ENCODE measurements around the gene TCTN1. TPM values are rescaled to one million over a fixed set of nuclear protein-coding genes. Genes with fewer than 3 reads are reported as not detected.
"Not testable (repeated sequence)": the region's sequence is repeated elsewhere in the genome, so short reads cannot be mapped to it uniquely, and the experiment has no call there.

TCTN1 gene
- total RNA-seq, 4 donors from 2014 or later = 19.4 to 32.5 (median 30.5) TPM

DNA sequence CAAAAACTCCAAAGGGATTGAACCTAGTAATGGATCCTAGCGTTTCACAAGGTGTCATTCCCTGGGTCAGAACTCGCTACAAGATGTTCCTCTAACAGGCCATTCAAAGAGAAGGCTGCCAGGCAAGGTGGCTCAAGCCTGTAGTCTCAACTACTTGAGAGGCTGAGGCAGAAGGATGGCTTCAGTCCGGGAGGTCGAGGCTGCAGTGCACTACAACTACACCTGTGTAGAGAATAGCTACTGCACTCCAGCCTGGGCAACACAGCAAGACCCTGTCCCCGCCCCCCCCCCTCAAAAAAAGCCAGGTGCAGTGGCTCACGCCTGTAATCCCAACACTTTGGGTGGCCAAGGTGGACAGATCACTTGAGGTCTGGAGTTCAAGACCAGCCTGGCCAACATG lies 45.2 kb upstream of the TCTN1 start:
- Histone ChIP-seq H3K9me3 (peaks cover 0 to 16% (median 0%) of the 10 kb centered on the region in 3 donors), H3K27me3 (no peaks in the 10 kb centered on the region), H3K4me1 (peaks cover 6 to 49% (median 22%) of the 10 kb centered on the region in 3 donors), H3K36me3 (no peaks in the 10 kb centered on the region), H3K4me3 (no peak overlapping the region), H3K27ac (no peak overlapping the region)
- no peak for ATAC-seq
- TF ChIP-seq POLR2AphosphoS5 (IDR thresholded peaks at IDR 0.05) (no peak), POLR2A (IDR thresholded peaks at IDR 0.05) (no peak), EP300 (IDR thresholded peaks at IDR 0.05) (no peak)
- TF ChIP-seq, protein P1, sequence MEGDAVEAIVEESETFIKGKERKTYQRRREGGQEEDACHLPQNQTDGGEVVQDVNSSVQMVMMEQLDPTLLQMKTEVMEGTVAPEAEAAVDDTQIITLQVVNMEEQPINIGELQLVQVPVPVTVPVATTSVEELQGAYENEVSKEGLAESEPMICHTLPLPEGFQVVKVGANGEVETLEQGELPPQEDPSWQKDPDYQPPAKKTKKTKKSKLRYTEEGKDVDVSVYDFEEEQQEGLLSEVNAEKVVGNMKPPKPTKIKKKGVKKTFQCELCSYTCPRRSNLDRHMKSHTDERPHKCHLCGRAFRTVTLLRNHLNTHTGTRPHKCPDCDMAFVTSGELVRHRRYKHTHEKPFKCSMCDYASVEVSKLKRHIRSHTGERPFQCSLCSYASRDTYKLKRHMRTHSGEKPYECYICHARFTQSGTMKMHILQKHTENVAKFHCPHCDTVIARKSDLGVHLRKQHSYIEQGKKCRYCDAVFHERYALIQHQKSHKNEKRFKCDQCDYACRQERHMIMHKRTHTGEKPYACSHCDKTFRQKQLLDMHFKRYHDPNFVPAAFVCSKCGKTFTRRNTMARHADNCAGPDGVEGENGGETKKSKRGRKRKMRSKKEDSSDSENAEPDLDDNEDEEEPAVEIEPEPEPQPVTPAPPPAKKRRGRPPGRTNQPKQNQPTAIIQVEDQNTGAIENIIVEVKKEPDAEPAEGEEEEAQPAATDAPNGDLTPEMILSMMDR (IDR thresholded peaks at IDR 0.05) = no peak
- no CpG with 5 or more reads among the region's 6 CpGs for WGBS, 2 donors (ENCODE audit: low coverage in 1 of 2)

DNA sequence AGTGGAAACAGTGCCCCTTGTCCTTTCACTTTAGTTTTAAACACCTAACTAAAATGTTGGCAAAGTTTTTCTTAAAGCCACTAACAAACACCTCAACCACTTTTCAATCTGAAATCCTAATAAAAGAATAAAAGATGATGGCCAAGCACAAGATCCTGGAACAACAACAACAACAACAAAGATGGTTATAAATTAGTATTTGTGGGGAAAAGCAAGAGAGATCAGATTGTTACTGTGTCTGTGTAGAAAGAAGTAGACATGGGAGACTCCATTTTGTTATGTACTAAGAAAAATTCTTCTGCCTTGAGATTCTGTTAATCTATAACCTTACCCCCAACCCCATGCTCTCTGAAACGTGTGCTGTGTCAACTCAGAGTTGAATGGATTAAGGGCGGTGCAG lies 44.1 kb upstream of the TCTN1 start:
- Histone ChIP-seq H3K9me3 (peaks cover 0 to 16% (median 0%) of the 10 kb centered on the region in 3 donors), H3K4me1 (peaks cover 5 to 49% (median 27%) of the 10 kb centered on the region in 3 donors)
- ATAC-seq, H3K27me3 ChIP-seq, H3K4me3 ChIP-seq, H3K27ac ChIP-seq, H3K36me3 ChIP-seq: not testable (repeated sequence)
- WGBS, 2 donors (ENCODE audit: low coverage in 1 of 2) = no CpG with 5 or more reads among the region's 2 CpGs

DNA sequence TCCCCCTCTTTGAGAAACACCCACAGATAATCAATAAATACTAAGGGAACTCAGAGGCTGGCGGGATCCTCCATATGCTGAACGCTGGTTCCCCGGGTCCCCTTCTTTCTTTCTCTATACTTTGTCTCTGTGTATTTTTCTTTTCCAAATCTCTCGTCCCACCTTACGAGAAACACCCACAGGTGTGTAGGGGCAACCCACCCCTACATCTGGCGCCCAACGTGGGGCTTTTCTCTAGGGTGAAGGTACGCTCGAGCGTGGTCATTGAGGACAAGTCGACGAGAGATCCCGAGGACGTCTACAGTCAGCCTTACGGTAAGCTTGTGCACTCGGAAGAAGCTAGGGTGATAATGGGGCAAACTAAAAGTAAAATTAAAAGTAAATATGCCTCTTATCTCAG lies 43.1 kb upstream of the TCTN1 start:
- ATAC-seq, H3K36me3 ChIP-seq, H3K4me3 ChIP-seq, H3K27me3 ChIP-seq, H3K27ac ChIP-seq: not testable (repeated sequence)
- peaks cover 0 to 16% (median 0%) of the 10 kb centered on the region in 3 donors for H3K9me3 ChIP-seq
- H3K4me1 ChIP-seq = peaks cover 8 to 49% (median 22%) of the 10 kb centered on the region in 3 donors
- 99% methylated on average over 8 of the region's 16 CpGs; no CpG with 5 or more reads in 1 of the 2 donors for WGBS, 2 donors (ENCODE audit: low coverage in 1 of 2)

DNA sequence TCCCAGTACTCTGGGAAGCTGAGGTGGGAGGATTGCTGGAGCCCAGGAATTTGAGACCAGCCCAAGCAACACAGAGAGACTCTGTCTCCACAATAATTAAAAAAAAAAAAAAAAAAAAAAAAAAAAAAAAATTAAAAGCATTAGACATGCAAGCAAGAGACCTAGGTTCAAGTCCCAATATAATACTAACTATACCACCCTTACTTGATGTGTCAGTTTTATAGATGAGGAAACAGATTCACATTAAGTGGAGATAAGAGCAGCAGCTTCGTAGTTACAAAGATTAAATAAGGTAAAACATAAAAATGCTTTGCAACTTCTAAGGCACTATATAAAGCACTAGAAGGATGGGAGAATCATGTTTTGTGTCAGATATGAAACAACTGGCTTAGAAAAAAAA lies 39.9 kb upstream of the TCTN1 start:
- Histone ChIP-seq H3K27me3 (no peaks in the 10 kb centered on the region), H3K4me1 (peaks cover 8 to 64% (median 22%) of the 10 kb centered on the region in 3 donors), H3K27ac (peak overlapping the region in 1 of 4 donors; percentile 45), H3K9me3 (peaks cover 0 to 16% (median 0%) of the 10 kb centered on the region in 3 donors), H3K36me3 (no peaks in the 10 kb centered on the region), H3K4me3 (no peak overlapping the region)
- ATAC-seq = no peak
- 25 to 50% methylated on average over 1 of the region's 1 CpG for WGBS, 2 donors (ENCODE audit: low coverage in 1 of 2)
- TF ChIP-seq EP300 (IDR thresholded peaks at IDR 0.05) = no peak
- TF ChIP-seq, protein P1 (IDR thresholded peaks at IDR 0.05) = no peak
- TF ChIP-seq POLR2AphosphoS5 (IDR thresholded peaks at IDR 0.05) = no peak
- TF ChIP-seq POLR2A (IDR thresholded peaks at IDR 0.05) = no peak

DNA sequence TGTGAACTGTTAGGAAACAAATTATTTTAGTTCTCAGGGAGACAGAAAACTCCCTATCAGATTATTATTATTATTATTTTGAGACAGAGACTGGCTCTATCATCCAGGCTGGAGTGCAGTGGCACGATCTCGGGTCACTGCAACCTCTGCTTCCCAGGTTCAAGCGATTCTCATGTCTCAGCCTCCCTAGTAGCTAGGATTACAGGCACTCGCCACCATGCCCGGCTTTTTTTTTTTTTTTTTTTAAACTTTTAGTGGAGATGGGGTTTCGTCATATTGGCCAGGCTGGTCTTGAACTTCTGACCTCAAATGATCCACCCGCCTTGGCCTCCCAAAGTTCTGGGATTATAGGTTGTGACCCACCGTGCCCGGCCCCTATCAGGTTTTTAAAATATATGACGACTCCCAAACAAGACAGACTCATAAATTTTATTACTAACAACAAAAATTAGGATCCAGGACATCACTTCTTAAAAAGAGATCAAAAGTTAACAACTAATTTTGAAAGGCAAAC lies 39.2 kb upstream of the TCTN1 start:
- peak overlapping the region in 1 of 4 donors; percentile 45 for H3K27ac ChIP-seq
- H3K9me3 ChIP-seq = peaks cover 0 to 16% (median 0%) of the 10 kb centered on the region in 3 donors
- H3K27me3 ChIP-seq, H3K36me3 ChIP-seq, ATAC-seq, H3K4me3 ChIP-seq: not testable (repeated sequence)
- peaks cover 8 to 72% (median 26%) of the 10 kb centered on the region in 3 donors for H3K4me1 ChIP-seq
- 88 to 94% methylated on average over 8 to 10 of the region's 10 CpGs for WGBS, 2 donors (ENCODE audit: low coverage in 1 of 2)

DNA sequence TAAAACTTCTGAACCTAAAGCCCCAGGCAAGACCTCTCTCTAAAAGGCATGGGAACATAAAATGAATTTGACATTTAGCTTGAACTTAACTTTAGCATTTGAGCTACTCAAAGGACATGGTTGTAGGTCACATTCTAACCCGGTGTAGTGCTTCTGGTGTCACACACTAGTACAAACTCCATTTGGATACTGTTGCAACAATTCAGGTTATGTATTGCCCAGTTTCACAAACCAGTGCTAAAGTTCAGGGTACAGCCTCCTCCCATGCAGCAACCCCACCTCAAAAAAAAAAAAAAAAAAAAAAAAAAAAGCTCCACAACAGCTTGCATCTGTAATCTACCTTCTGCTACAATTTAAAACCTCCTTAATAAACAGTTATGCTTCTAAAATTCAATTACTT lies 38.6 kb upstream of the TCTN1 start:
- H3K9me3 ChIP-seq = peaks cover 0 to 16% (median 0%) of the 10 kb centered on the region in 3 donors
- H3K36me3 ChIP-seq = no peaks in the 10 kb centered on the region
- 0 to 10% methylated on average over 1 of the region's 1 CpG for WGBS, 2 donors (ENCODE audit: low coverage in 1 of 2)
- H3K4me1 ChIP-seq = peaks cover 8 to 77% (median 27%) of the 10 kb centered on the region in 3 donors
- H3K27ac ChIP-seq = peak overlapping the region in 1 of 4 donors; percentile 45
- TF ChIP-seq, protein P1 (IDR thresholded peaks at IDR 0.05) = no peak
- no peak for TF ChIP-seq POLR2A (IDR thresholded peaks at IDR 0.05)
- peak; percentile 73 for TF ChIP-seq POLR2AphosphoS5 (IDR thresholded peaks at IDR 0.05)
- no peak for TF ChIP-seq EP300 (IDR thresholded peaks at IDR 0.05)
- no peaks in the 10 kb centered on the region for H3K27me3 ChIP-seq
- no peak for ATAC-seq
- H3K4me3 ChIP-seq = no peak overlapping the region

Data from gastroesophageal sphincter (tissue), 4 donors.